Measurements from ENCODE around the gene EVA1C.

DNA sequence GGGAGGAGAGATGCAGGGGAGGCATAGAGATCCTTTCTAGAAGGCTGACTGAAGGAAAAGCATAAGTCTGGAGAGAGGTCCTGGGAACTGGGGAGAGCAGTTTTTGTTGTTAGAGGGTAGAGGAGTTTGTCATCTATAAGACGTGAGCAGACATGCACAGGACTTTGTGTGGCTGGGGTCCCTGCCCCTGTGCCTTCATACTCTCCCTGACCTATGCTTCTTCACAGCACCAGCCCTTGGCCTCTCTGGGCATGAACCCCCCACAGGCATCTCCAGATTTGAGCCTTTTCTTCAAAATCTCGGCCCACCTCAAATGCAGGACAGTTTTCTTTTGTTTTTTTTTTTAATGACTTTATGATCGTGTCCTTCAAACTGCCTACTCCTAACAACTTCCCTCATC, 79.9 kb downstream of the EVA1C start:
- TF ChIP-seq, protein P1, sequence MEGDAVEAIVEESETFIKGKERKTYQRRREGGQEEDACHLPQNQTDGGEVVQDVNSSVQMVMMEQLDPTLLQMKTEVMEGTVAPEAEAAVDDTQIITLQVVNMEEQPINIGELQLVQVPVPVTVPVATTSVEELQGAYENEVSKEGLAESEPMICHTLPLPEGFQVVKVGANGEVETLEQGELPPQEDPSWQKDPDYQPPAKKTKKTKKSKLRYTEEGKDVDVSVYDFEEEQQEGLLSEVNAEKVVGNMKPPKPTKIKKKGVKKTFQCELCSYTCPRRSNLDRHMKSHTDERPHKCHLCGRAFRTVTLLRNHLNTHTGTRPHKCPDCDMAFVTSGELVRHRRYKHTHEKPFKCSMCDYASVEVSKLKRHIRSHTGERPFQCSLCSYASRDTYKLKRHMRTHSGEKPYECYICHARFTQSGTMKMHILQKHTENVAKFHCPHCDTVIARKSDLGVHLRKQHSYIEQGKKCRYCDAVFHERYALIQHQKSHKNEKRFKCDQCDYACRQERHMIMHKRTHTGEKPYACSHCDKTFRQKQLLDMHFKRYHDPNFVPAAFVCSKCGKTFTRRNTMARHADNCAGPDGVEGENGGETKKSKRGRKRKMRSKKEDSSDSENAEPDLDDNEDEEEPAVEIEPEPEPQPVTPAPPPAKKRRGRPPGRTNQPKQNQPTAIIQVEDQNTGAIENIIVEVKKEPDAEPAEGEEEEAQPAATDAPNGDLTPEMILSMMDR (IDR thresholded peaks at IDR 0.05; ENCODE audit: extremely low read depth in 1 of 2, insufficient read depth in 1 of 2, low read depth in 1 of 2, low read length in 2 of 2), result no peak
- TF ChIP-seq POLR2A (IDR thresholded peaks at IDR 0.05; ENCODE audit: low read depth, low read length), result no peak

All from endothelial cell of umbilical vein (primary cell).